Myocyte (in vitro differentiated cells): ENCODE results near the gene PPP1R9A. TPM values are rescaled to one million over a fixed set of nuclear protein-coding genes. Genes with fewer than 3 reads are reported as not detected.

Source experiments
- DNase-seq: peaks from one replicate; pipeline ENCODE4 v3.0.0-alpha.2; 2012; ENCODE audit warnings: low read depth
- total RNA-seq: library from RNA; depleted of rRNA; stranded (reverse); fragments of >200 nt; gene quantifications from 2 replicates; pipeline ENCODE4 v1.2.3, GENCODE V29; 2014

The PPP1R9A gene
- total RNA-seq, 1 donor from 2014 or later = 10.1 TPM

GRCh38 chr7:94908323-94909178 lies 1.2 kb downstream of the PPP1R9A start:
- peak; percentile 51 for DNase-seq

GRCh38 chr7:94909179-94909466 lies 1.7 kb downstream of the PPP1R9A start:
- DNase-seq = no peak

- DNase-seq = no peak
Observed at GRCh38 chr7:94912085-94912484, 4.7 kb downstream of the PPP1R9A start.

GRCh38 chr7:94913391-94913790 lies 6.0 kb downstream of the PPP1R9A start:
- DNase-seq = no peak

- DNase-seq = no peak
Observed at GRCh38 chr7:94921911-94922310, 14.5 kb downstream of the PPP1R9A start.

GRCh38 chr7:94922457-94922856 lies 15.1 kb downstream of the PPP1R9A start:
- DNase-seq = no peak

- no peak for DNase-seq
Observed at GRCh38 chr7:94923412-94923811, 16.0 kb downstream of the PPP1R9A start.

GRCh38 chr7:94928168-94928707 lies 20.8 kb downstream of the PPP1R9A start:
- no peak for DNase-seq

- peak; percentile 8 for DNase-seq
Observed at GRCh38 chr7:94933256-94933990, 26.0 kb downstream of the PPP1R9A start.

GRCh38 chr7:94939395-94939794 lies 32.0 kb downstream of the PPP1R9A start:
- no peak for DNase-seq

- no peak for DNase-seq
Observed at GRCh38 chr7:94940241-94940640, 32.8 kb downstream of the PPP1R9A start.

- no peak for DNase-seq
Observed at GRCh38 chr7:94941844-94942632, 34.6 kb downstream of the PPP1R9A start.

- DNase-seq = no peak
Observed at GRCh38 chr7:94943134-94943533, 35.7 kb downstream of the PPP1R9A start.

- DNase-seq = no peak
Observed at GRCh38 chr7:94949532-94949931, 42.1 kb downstream of the PPP1R9A start.

- DNase-seq = no peak
Observed at GRCh38 chr7:94955807-94956206, 48.4 kb downstream of the PPP1R9A start.

- DNase-seq = no peak
Observed at GRCh38 chr7:94957061-94957460, 49.7 kb downstream of the PPP1R9A start.

GRCh38 chr7:94962661-94963060 lies 55.3 kb downstream of the PPP1R9A start:
- no peak for DNase-seq

- no peak for DNase-seq
Observed at GRCh38 chr7:94969434-94970084, 62.2 kb downstream of the PPP1R9A start.

- no peak for DNase-seq
Observed at GRCh38 chr7:94970085-94970576, 62.7 kb downstream of the PPP1R9A start.

GRCh38 chr7:94971051-94971867 lies 63.9 kb downstream of the PPP1R9A start:
- peak; percentile 12 for DNase-seq
